Esophagus squamous epithelium (tissue), 5 donors: ENCODE data around the gene MAOA. TPM values are rescaled to one million over a fixed set of nuclear protein-coding genes. Genes with fewer than 3 reads are reported as not detected.

ENCODE experiments used
- DNase-seq: peaks from one replicate; lab custom pipeline; 2025; lab: John Stamatoyannopoulos, UW
- H3K27ac ChIP-seq, 4 donors: fragments of 200-600 bp; sonication (generic); one replicate each; pipeline ENCODE4 v1.5.1; 2016 to 2019; ENCODE audit warnings: mild to moderate bottlenecking in 1 of 4
- H3K27me3 ChIP-seq, 4 donors: fragments of 200-600 bp; sonication (generic); 1 replicate in 3 of 4; 2 replicates in 1 of 4; pipeline versions ENCODE4 v1.5.1 to v1.6.0; 2017 to 2021; ENCODE audit warnings: antibody characterized with exemption in 1 of 4
- H3K36me3 ChIP-seq, 3 donors: fragments of 200-600 bp; sonication (generic); one replicate each; pipeline ENCODE4 v1.5.1; 2016 to 2019
- H3K4me1 ChIP-seq, 3 donors: fragments of 200-600 bp; sonication (generic); one replicate each; pipeline ENCODE4 v1.5.1; 2017 to 2019
- H3K4me3 ChIP-seq, 4 donors: fragments of 200-600 bp; sonication (generic); 1 replicate in 3 of 4; 2 replicates in 1 of 4; pipeline ENCODE4 v1.5.1; 2016 to 2019; ENCODE audit warnings: mild to moderate bottlenecking in 2 of 4, moderate library complexity in 1 of 4
- H3K9me3 ChIP-seq, 3 donors: fragments of 200-600 bp; sonication (generic); one replicate each; pipeline ENCODE4 v1.5.1; 2016 to 2019
- CTCF ChIP-seq, 6 experiments: fragments of 450-650 bp in 4 of 6; fragments of 200-600 bp in 2 of 6; sonication (generic) in 2 of 6; IDR thresholded peaks; one replicate each; pipeline ENCODE4 v1.5.1; 2016 to 2019; ENCODE audit warnings: antibody characterized with exemption in 6 of 6, mild to moderate bottlenecking in 4 of 6, moderate library complexity in 4 of 6
- POLR2A ChIP-seq, 4 donors: fragments of 450-650 bp; IDR thresholded peaks; one replicate each; pipeline ENCODE4 v1.6.1; 2017; ENCODE audit warnings: antibody characterized with exemption in 4 of 4, mild to moderate bottlenecking in 4 of 4, moderate library complexity in 3 of 4
- WGBS, 2 donors: methylation state at CpG; one replicate each; pipeline ENCODE4 v1.1.5; 2018; 5-methylcytosine and 5-hydroxymethylcytosine counted together
- intact Hi-C: fragments of 100-400 bp; cut with DNase I; formaldehyde crosslinking; loops from one replicate; pipeline ENCODE4 v1.15.0; 2022
- total RNA-seq, 4 donors: library from RNA; depleted of rRNA; stranded (reverse); fragments of >200 nt; gene quantifications; one replicate each; pipeline ENCODE4 v1.1.0, GENCODE V29; 2016
- donor health status: DM: yes; HTN: yes; CAD: no.

The MAOA gene
- total RNA-seq, 4 donors from 2014 or later: 70.3 to 183 (median 128) TPM

- DNase-seq: no peak
- Histone ChIP-seq H3K27ac (no peak overlapping the region), H3K4me1 (peaks cover 0 to 44% (median 17%) of the 10 kb centered on the region in 3 donors), H3K27me3 (no peaks in the 10 kb centered on the region), H3K36me3 (peaks cover 0 to 11% (median 0%) of the 10 kb centered on the region in 3 donors), H3K4me3 (no peak overlapping the region), H3K9me3 (no peaks in the 10 kb centered on the region)
- TF ChIP-seq POLR2A (IDR thresholded peaks at IDR 0.05) (no peak), CTCF (IDR thresholded peaks at IDR 0.05) (no peak)
- WGBS, 2 donors: 61 to 71% methylated on average over 3 of the region's 3 CpGs
- intact Hi-C loops: no loop called here
These were observed 43.4 kb downstream of the MAOA start for GRCh38 chrX:43699475-43699874.

GRCh38 chrX:43702079-43702524, 46.0 kb downstream of the MAOA start:
- H3K36me3 ChIP-seq: no peaks in the 10 kb centered on the region
- H3K27ac ChIP-seq: peak overlapping the region in 3 of 4 donors; percentile 48 to 77 (median 73)
- intact Hi-C loops: no loop called here
- no peak for DNase-seq
- no peak overlapping the region for H3K4me3 ChIP-seq
- TF ChIP-seq CTCF (IDR thresholded peaks at IDR 0.05): no peak
- TF ChIP-seq POLR2A (IDR thresholded peaks at IDR 0.05): no peak
- no peaks in the 10 kb centered on the region for H3K9me3 ChIP-seq
- H3K4me1 ChIP-seq: peaks cover 0 to 50% (median 22%) of the 10 kb centered on the region in 3 donors
- no peaks in the 10 kb centered on the region for H3K27me3 ChIP-seq
- 61% methylated on average over 2 of the region's 2 CpGs; no CpG with 5 or more reads in 1 of the 2 donors for WGBS, 2 donors

GRCh38 chrX:43702660-43703059, 46.6 kb downstream of the MAOA start:
- 50 to 52% methylated on average over 2 of the region's 2 CpGs for WGBS, 2 donors
- Histone ChIP-seq H3K36me3 (no peaks in the 10 kb centered on the region), H3K4me1 (peaks cover 0 to 56% (median 24%) of the 10 kb centered on the region in 3 donors), H3K9me3 (no peaks in the 10 kb centered on the region), H3K27ac (peak overlapping the region in 3 of 4 donors; percentile 48 to 77 (median 73)), H3K4me3 (no peak overlapping the region), H3K27me3 (no peaks in the 10 kb centered on the region)
- TF ChIP-seq CTCF (IDR thresholded peaks at IDR 0.05): no peak
- TF ChIP-seq POLR2A (IDR thresholded peaks at IDR 0.05): no peak
- intact Hi-C loops: no loop called here
- DNase-seq: no peak

DNA sequence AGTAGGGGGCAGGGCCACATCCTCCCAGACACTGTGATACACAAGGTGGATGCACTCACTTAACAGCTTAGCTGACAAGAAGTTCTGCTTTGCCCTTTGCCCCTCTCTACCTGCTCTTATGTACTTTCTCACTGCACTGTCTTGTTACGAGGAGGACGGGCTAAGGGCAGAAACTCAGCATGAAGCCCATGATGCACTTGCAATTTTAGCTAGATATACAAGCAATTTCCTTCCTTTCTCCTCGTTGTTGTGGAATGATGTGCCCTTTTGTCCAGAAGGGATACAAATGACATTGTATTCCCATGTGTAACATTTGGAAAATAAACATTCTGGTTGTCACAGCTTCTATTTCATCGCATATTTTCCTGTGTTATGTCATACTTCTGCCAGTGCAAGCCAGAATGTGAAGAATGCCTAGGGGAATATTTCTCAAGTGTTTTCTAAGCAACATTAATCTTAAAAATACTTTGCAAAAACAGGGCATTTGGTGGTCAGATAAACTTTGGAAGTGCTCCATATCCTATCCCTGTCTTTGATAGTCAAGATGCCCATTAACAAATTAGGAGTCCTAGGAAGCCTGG, 47.2 kb downstream of the MAOA start:
- no peak overlapping the region for H3K4me3 ChIP-seq
- H3K27ac ChIP-seq: peak overlapping the region in 3 of 4 donors; percentile 48 to 77 (median 73)
- 14 to 41% methylated on average over 2 to 4 of the region's 4 CpGs for WGBS, 2 donors
- no peak for TF ChIP-seq POLR2A (IDR thresholded peaks at IDR 0.05)
- TF ChIP-seq CTCF (IDR thresholded peaks at IDR 0.05): no peak
- no peaks in the 10 kb centered on the region for H3K36me3 ChIP-seq
- H3K9me3 ChIP-seq: no peaks in the 10 kb centered on the region
- H3K27me3 ChIP-seq: no peaks in the 10 kb centered on the region
- DNase-seq: no peak
- intact Hi-C loops: no loop called here
- peaks cover 4 to 62% (median 26%) of the 10 kb centered on the region in 3 donors for H3K4me1 ChIP-seq

DNA sequence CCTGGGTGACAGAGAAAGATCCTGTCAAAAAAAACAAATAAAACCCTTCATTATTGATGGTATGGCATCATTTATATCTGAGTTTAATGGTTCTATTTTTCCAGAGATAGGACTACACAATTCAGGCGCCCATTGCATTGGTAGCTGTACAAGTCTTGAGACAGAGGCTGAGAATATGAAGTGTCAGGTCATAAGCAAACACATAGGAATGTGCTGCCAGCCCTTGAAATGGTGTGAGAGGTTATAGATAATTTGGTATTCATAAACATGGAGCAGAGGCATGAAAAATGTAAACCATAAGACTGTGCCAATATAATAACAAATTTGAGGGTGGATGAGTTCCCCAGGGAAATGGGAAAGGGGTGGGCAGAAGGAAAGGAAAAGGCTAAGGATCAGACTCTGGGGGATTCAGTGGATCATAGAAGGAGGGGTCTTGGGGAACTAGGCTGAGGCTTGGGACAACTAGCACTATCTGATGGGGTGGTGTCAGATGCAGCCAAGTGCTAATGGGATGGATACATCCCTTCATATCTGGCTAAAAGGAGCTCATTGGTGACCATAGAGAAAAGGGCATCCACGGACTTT, 50.8 kb downstream of the MAOA start:
- WGBS, 2 donors: 45 to 68% methylated on average over 2 of the region's 2 CpGs
- Histone ChIP-seq H3K27ac (peak overlapping the region; percentile 54 to 81 (median 70)), H3K9me3 (no peaks in the 10 kb centered on the region), H3K4me3 (no peak overlapping the region), H3K27me3 (no peaks in the 10 kb centered on the region), H3K4me1 (peaks cover 4 to 64% (median 26%) of the 10 kb centered on the region in 3 donors), H3K36me3 (peaks cover 0 to 9% (median 0%) of the 10 kb centered on the region in 3 donors)
- intact Hi-C loops: no loop called here
- DNase-seq: no peak
- TF ChIP-seq CTCF (IDR thresholded peaks at IDR 0.05) (no peak), POLR2A (IDR thresholded peaks at IDR 0.05) (no peak)
